HG03521 (cell line): ENCODE measurements around the gene ACO1.

Experiments
- ATAC-seq: cut with Tn5 transposase; IDR thresholded peaks from one replicate; pipeline ENCODE4 v1.9.1; 2021; ENCODE audit warnings: mild to moderate bottlenecking, moderate library complexity; ENCODE audit not compliant: unreplicated experiment

Gene ACO1

DNA sequence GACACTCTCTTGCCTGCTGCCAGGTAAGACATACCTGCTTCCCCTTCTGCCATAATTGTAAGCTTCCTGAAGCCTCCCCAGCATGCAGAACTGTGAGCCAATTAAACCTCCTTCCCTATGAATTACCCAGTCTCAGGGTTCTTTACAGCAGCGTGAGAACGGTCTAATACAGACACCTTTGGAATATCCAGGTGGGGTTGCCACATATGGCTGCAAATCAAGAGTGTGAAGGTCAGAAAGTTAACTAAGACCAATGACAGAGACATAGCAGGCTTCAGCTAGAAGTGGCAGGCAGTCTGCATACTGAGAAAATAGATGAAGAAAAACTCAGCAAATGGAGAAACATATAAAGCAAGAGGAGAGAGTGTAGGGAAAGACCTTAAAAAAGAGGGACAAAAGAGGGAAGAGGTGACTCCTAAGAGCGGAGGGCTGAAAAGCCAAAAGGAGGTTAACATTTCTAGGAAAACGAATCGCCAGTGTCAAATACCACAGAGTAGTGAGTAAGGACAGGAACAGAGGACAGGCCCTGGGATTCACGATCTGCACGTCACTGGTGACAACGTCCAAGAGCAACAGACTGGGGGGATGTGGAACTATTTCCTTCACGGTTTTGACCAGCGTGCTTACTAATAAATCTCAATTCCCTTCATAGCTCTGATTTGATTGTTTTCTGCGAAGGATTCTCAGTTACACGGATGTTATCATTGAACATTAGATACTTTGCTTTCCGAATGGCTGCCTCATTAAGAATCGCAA is 1.7 kb upstream of the ACO1 start:
- ATAC-seq: no peak

DNA sequence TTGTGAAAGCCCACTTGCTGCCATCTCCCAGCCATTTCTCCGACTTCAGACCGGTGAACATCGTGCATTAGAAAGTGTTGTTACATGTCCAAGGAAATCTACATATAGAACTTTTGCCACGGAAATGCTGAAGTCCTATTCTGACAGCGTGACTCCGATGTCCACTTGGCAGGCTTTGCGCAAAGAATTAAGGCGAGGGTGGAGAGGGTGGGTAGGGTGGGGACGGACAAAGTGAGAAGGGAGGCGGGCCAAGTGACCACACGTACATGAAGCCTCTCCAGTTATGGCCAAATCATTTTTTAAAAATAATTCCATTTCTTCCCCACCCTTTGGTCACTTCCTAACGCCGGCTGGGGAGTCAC is 460 bp upstream of the ACO1 start:
- no peak for ATAC-seq

DNA sequence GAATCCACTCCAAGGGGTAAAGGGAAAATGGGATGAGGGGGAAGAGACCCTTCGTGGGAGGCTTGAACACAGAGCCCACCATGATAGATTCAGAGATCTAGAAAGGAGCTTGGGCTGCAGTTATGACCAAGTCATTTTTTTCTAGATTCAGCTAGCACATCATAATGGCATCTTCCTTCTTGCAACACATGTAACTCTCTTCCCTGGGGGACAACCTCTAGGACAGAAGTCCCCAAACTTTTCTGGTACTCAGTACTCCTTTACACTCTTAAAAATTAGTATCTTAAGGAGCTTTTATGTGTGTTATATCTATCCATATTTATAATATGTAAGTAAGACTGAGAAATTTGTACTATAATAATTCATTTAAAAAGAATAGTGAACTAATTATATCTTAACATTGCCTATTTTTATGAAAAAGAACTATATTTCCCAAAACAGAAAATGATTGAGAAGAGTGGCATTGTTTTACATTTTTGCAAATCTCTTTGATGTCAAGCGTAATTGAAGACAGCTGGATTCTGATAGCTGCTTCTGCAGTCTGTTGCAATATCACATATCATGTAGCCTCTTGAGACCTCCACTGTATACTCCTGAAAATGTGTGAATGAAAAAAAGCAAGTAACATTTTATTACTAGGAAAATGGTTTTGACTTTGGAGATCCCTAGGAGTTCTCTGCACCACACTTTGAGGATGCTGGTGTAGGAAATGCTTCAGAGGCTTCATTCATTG is 875 bp downstream of the ACO1 start:
- ATAC-seq: no peak

DNA sequence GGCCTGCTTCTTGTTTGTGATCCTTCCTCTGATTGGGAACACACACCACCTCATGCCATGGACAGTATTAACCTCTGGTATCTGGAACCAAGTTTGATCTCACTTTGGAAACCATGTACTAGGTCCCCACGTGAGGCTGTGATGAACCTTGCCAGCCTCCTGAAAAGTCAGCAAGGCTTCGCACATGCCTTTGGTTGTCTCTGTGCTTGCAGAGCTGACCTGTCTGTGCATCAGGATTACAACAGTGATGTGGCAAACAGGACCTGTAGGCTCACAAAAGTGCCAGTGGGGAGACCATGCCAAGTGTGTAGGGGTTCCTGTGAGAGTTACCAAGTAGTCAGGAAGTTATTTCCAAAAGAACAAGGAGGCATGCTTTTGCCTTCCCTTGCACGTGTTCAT is 1.4 kb downstream of the ACO1 start:
- ATAC-seq: no peak

DNA sequence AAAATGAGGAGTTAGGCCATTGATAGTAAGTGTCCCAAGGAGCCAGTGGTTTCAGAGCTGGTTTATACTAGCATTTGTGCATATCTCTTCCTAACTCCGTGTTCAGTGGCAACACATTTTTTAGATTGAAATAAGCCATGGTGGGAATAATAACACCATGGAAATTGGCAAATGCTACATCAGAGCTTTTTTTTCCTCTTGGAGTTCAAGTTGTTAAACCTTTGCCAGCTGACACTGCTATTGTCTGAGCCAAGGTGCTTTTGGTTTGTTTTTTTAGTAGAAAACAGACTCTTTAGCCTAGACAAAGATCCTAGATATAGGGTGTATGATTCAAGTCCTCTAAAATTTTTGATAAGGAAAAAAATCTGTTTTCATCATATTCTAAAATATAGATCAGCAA is 2.8 kb downstream of the ACO1 start:
- no peak for ATAC-seq

DNA sequence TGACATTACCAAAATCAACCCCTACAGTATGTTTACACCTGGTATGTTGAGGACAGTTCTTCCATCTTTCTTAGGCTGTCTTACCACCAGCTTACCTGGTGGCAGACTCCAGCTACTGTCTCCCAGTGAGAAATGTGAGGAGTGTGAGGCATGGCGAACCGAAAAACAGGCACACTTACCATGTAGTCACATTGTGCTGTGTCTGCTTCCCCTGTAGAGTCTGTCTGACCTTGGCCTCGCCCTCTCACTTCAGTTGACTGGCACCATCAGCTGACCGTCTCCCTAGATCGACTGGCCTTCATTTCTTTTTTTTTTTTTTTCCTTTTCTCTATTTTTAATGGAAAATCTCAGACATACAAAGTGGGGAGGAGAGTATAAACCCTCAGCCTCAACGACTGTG is 4.9 kb downstream of the ACO1 start:
- ATAC-seq: no peak

DNA sequence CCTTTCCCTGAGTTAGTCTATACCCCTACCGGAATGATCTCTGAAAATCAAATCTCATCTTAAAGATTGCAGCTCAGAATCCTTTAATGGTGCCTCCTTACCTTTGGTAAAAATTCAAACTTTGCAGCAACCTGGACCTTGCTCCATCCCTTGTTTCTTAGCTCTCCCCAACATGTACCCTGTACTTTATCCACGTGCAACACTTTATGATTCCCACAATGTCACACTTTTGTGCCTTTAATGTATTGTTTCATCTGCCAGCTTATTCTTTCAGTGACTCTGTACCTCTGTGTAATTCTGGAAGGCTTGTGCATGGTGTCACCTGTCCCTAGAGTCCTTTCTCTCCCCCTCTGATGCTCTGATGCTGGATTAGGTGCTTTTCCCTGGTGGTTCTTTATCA is 9.5 kb downstream of the ACO1 start:
- ATAC-seq: no peak

DNA sequence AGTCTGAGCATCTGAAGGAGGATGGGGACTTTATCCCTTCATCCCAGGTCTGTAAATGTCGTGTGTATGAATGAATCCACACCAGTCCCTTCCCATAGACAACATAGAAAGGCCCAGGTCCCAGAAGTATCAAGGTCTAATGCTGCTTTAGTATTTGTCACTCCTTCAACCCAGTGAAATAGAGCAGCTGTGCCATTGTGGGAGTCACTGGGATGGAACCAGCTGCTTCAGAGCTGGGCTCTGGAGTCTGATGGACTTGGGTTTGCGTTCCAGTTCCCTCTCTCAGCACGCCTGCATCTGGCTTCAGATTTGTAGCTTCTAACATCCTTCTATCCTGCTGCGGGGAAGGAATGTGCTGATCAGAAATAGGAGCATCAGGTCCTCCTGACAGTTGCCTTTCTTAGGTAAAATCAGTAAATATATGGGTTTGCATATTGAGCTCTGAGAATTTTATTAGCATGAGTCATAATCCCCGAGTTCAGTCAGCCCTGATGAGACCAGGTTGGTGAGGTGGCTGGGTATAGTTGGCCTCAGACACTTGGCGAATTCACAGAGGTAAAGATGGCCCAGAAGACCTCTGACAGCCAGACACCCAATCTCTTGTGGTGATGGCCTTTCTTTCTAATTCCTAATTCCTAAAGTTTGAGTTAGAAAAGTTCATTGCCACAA is 10.1 kb downstream of the ACO1 start:
- ATAC-seq: no peak

DNA sequence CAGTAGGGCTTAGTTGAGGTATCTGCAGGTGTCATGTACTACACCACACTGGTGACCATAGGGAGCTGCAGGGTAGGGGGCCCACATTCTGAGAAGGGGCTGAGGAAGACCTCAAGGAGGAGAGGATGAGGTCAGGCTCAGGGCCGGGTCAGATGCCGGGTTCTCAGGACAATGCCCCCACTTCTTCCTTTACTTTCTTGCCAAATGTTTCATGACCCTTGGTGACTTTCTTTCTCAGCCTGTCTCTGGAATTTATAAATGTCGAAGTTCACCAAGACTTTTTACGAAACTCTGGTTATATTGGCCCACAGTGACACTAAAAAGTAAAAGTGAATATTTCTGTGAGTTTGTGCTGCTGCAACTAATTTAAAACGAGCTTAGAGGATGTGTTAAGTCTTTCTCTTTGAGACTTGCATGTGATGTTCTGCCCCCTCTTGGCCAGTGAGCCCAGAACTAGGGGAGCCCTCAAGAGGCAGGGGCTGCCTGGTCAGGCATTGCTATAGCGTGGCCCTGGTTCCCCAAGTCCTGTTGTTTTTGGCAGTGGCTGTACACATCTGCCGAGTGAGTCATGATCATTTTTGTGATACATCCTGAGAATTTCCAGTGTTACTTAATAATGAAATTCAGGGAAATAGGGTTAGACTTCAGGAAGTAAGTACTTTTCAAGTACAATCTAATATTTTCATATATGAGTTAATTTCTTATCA is 11.2 kb downstream of the ACO1 start:
- no peak for ATAC-seq

DNA sequence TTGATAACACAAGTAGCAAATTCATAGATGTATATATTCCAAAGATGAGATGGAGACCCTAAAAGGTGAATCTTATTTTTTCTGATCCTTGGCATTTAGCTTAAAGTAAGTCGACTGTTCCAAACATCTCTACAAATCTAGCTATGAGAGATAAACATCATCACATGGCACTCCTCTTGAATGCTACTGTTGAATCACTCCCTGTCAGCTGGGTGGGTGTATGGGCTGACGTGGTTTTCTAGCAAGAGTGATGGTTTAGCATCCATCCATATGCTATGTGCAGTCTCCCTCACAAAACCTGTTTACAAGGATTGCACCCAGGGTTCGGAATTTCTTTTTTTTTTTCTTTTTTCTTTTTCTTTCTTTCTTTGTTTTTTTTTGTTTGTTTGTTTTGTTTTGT is 13.8 kb downstream of the ACO1 start:
- ATAC-seq: no peak

DNA sequence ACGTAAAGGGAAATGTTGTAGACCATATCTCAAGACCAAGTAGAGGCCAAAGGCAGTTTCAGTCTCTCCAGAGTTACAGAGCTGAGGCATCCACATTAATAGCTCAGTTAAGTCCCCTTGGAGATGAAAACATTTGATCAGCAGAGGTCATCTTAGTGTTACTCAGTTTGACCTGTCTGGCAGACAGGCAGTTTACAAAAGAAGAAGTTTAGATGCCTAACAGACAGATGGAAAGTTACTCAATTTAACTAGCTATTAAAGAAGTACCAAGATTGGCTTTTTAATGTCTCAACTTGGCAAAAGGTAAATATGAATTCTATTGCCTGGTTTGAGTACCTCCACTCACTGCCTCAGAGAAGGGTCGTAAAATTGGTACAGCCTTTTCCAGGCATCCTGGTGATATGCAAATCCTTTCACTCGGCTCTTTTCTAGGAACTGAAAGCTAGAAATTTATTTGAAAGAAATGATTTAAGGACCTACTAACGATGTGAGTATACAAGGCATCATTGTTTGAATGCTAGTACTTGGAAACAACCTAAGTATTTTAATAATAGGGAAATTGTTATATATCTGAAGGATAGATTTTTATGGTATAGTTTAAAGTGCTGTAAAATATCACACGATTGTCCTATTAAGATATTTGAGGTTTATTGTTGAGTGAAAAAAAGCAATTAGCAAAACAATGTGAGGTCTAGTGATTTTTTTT is 14.8 kb downstream of the ACO1 start:
- ATAC-seq: no peak

DNA sequence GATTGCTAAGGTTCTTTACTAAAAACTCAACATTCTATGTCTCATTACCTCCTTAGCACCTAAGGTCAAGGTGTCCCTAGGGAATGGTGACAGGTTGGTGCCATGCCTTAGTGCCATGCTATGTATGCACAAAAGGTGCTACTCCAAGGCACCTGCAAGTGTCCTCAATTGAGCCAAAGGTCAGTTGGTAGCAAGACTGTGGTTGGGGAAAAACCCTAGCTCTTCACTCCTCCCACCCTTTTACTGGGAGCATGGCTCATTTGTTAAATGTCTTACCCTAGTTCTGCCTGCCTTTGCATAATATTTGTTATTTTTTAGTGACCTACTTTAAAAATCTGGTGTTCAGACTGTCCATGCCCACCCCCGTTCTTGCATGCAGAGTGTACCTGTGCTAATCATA is 17.0 kb downstream of the ACO1 start:
- no peak for ATAC-seq

DNA sequence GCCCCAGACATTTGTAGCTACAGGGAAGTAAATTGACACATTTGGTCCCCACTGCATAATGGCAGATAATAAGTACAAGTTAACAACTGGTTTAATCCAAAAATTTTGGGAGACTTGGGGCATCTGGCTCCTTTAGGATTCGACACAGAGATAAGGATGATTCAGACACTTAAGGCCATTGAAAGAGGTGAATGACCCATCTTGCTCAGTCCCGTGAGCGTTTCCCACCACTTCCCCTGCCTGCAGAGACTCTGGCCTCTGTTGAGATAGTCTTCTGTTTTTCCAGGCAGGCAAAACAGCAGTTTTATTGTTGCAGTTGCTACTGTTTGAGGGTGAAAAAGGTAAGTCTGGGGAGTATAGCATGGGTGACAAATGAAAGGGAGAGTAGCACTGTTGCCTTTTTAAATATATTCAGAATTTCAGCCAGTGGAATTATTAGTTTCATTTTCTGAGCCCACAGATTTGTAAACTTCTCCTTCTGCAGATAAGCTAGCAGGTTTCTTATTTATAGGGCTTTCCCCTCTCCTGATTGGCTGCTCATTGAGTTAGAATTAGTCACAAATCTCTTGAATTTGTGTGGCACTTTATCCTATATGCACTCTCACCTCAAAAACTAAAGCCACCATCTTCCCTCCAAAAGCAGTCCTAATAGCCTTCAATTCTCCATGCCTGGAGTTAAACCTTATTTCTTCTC is 19.3 kb downstream of the ACO1 start:
- no peak for ATAC-seq

DNA sequence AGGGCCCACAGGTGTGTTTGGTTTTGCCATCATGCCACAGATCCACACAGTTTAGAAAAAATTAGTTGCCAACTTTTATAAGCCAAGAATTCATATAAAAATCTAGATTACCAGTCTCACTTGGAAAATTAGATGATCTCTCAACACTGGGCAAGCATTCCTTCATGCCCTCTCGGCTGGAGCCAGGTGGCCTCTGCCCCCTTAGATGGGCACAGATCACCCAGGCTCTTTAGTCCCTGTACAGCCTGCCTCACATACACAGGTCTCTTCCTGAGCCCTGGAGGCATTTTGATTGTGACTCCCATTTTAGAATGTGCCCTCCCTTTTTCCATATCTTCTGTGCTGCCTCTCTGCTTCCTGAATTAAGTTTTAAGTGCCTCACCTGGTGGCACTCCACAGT is 20.0 kb downstream of the ACO1 start:
- no peak for ATAC-seq

DNA sequence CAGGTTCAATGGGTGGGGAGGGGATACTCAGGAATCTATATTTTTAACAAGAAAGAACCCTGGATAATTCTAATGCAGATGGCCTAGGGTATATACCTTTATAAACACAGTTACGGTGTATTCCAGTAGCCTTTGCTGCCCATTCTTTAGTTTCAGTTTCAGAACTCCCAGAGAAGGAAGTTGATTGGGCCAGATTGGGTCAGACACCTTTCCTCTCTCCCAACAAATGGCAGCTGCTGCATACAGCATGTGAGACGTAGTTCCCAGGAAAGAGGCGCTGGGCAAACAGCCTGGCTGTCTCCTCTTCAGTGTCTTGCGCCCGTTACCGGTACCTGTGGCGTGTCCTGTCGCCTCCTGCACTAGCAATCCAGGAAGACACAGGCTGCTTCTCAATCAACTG is 20.4 kb downstream of the ACO1 start:
- ATAC-seq: no peak

DNA sequence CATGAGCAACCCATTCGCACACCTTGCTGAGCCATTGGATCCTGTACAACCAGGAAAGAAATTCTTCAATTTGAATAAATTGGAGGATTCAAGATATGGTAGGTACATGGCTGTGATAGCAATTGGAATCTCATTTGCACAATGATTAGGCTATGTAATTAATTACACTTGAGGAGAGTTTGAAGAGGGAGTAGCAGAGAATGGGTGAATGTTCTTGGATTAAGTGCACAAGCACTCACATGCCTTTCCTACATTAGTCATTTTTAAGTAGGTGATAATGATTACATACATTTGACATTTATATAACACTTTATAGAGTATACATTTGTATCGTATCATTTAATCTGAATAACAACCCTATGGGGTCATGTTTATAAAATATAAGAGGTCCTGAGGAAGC is 21.1 kb downstream of the ACO1 start:
- ATAC-seq: no peak

DNA sequence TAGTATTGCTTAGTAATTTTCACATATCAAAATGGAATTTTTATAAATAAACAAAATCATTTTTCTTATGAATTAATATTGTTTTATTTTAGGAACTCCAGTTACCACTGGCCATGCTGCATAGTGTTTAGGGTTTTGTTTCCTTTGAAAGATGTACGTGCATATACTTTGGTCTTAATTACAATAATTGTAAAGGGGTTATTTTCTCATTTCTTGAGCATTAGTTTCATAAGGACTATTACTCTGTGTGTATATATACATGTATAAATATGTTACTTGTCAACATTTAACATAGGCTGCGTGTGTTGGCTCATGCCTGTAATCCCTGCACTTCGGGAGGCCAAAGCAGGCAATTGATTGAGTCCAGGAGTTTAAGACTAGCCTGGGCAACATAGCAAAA is 21.6 kb downstream of the ACO1 start:
- ATAC-seq: no peak

DNA sequence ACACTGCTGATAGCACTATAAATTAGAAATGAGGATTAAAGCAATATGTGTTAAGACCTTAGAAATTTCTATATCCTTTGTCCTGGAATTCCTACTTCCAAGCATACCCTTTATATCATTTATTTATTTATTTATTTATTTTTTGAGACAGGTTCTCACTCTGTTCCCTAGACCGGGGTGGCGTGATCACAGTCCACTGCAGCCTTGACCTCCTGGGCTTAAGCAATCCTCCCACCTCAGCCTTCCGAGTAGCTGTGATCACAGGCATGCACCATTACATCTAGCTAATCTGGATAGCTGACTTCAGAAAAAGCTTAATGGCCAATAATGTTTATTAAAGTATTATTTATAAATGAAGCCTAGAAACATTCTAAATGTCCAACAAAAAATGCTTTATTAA is 27.3 kb downstream of the ACO1 start:
- no peak for ATAC-seq

DNA sequence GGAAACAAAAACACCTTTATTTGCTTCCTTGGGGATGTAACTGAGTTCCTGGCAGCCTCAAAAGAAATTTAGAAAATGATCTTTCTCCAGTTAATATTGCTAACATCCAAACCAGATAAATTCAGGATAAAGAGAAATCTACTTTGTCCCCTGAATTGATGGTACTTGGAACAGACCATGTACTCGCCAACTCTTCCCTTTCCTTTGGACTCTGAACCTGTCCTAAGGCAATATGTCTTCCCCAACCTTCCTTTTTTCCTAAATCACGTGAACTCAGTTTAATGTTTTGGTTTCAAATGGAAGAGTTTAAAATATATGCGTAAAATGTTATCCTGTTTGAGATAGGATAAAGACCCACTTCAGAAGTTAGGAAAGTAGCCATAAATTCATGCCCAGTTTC is 28.0 kb downstream of the ACO1 start:
- no peak for ATAC-seq

DNA sequence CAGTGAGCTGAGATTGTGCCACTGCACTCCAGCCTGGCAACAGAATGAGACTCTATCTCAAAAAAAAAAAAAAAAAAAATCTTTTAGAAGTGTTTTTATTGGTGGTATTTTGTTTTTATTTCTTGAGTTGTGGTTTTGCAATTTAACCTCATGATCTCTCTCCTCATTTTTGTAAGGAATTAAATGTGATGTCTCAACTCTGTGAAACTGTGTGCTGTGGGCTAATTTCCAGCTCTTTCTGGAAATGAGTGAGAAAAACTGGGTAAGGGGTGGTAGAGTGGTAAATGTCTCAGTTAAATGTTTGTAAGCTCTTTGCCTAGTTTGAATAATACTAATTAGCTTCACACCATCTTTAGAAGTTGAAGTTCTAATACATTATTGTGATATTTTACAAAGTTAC is 29.0 kb downstream of the ACO1 start:
- ATAC-seq: no peak
